ENCODE measurements around the gene MED12. TPM values are rescaled to one million over a fixed set of nuclear protein-coding genes. Genes with fewer than 3 reads are reported as not detected.

MED12 gene
- total and polyA plus RNA-seq, 2 experiments from 2014 or later, result 17.9 to 56.5 TPM

GRCh38 chrX:71096760-71097032, 21.7 kb upstream of the MED12 start:
- Histone ChIP-seq H3K27me3 (no peaks in the 10 kb centered on the region), H3K4me1 (ENCODE audit: low read depth) (peaks cover 3% of the 10 kb centered on the region), H3K36me3 (no peaks in the 10 kb centered on the region), H3K27ac (no peak overlapping the region), H3K9me3 (ENCODE audit: low read depth) (no peaks in the 10 kb centered on the region), H3K4me3 (peak overlapping the region; percentile 60)
- TF ChIP-seq CTCF (IDR thresholded peaks at IDR 0.05; ENCODE audit: low read depth, low read length), result no peak
- no peak for DNase-seq (ENCODE audit: low read depth in 1 of 2, low spot score in 1 of 2)

- TF ChIP-seq CTCF (IDR thresholded peaks at IDR 0.05; ENCODE audit: low read depth, low read length), result peak; percentile 51
- Histone ChIP-seq H3K4me1 (ENCODE audit: low read depth) (peaks cover 11% of the 10 kb centered on the region), H3K36me3 (no peaks in the 10 kb centered on the region), H3K4me3 (no peak overlapping the region), H3K27me3 (no peaks in the 10 kb centered on the region), H3K27ac (no peak overlapping the region), H3K9me3 (ENCODE audit: low read depth) (no peaks in the 10 kb centered on the region)
- DNase-seq (ENCODE audit: low read depth in 1 of 2, low spot score in 1 of 2), result peak; percentile 56 to 65
These were observed 20.1 kb upstream of the MED12 start for GRCh38 chrX:71098302-71098701.

DNA sequence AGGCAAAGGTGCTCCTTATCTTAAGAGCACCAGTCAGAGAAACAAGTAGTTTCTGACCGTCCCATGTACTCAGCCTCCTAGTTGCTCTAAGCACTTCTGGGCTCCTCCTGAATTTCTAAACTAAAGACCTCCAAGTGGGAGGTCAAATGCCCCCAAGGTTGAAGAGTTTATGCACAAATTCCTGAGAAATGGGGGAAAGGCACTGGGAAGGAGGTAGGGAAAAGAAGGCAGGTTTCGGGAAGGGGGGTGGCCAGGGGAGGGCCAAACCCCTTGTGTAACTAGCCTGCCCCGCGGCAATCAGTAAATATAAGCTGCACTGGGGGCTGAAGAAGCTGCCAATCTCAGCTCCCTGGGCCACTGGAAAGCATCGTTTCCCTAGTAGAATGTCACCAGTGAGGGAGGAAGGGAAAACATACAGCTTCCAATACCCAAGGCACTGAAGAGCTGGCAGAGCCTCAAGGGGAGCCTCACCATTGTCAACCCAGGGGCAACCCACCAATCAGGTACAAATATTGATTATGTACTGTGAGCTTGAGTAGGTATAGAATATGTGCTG, 19.4 kb upstream of the MED12 start:
- DNase-seq (ENCODE audit: low read depth in 1 of 2, low spot score in 1 of 2), result no peak
- Histone ChIP-seq H3K9me3 (ENCODE audit: low read depth) (no peaks in the 10 kb centered on the region), H3K27me3 (no peaks in the 10 kb centered on the region), H3K36me3 (no peaks in the 10 kb centered on the region), H3K27ac (no peak overlapping the region), H3K4me1 (ENCODE audit: low read depth) (peaks cover 19% of the 10 kb centered on the region), H3K4me3 (no peak overlapping the region)
- TF ChIP-seq CTCF (IDR thresholded peaks at IDR 0.05; ENCODE audit: low read depth, low read length), result no peak

- no peak for DNase-seq (ENCODE audit: low read depth in 1 of 2, low spot score in 1 of 2)
- Histone ChIP-seq H3K4me3 (no peak overlapping the region), H3K4me1 (ENCODE audit: low read depth) (peaks cover 24% of the 10 kb centered on the region)
These were observed 18.7 kb upstream of the MED12 start for GRCh38 chrX:71099736-71100135.

DNA sequence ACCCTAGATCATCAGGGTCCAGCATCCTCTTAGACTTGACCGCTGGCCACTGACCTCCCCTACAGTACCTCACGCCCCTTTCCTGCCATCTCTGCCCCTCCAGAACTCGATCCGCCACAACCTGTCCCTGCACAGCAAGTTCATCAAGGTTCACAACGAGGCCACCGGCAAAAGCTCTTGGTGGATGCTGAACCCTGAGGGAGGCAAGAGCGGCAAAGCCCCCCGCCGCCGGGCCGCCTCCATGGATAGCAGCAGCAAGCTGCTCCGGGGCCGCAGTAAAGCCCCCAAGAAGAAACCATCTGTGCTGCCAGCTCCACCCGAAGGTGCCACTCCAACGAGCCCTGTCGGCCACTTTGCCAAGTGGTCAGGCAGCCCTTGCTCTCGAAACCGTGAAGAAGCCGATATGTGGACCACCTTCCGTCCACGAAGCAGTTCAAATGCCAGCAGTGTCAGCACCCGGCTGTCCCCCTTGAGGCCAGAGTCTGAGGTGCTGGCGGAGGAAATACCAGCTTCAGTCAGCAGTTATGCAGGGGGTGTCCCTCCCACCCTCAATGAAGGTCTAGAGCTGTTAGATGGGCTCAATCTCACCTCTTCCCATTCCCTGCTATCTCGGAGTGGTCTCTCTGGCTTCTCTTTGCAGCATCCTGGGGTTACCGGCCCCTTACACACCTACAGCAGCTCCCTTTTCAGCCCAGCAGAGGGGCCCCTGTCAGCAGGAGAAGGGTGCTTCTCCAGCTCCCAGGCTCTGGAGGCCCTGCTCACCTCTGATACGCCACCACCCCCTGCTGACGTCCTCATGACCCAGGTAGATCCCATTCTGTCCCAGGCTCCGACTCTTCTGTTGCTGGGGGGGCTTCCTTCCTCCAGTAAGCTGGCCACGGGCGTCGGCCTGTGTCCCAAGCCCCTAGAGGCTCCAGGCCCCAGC, 17.6 kb upstream of the MED12 start:
- peaks cover 24% of the 10 kb centered on the region for H3K4me1 ChIP-seq (ENCODE audit: low read depth)
- DNase-seq (ENCODE audit: low read depth in 1 of 2, low spot score in 1 of 2), result no peak
- no peaks in the 10 kb centered on the region for H3K9me3 ChIP-seq (ENCODE audit: low read depth)
- no peaks in the 10 kb centered on the region for H3K27me3 ChIP-seq
- no peak overlapping the region for H3K4me3 ChIP-seq
- H3K27ac ChIP-seq, result no peak overlapping the region
- no peaks in the 10 kb centered on the region for H3K36me3 ChIP-seq
- TF ChIP-seq CTCF (IDR thresholded peaks at IDR 0.05; ENCODE audit: low read depth, low read length), result no peak

More at GRCh38 chrX:71099736-71100135, 18.7 kb upstream of the MED12 start:
- Histone ChIP-seq H3K27ac (no peak overlapping the region), H3K27me3 (no peaks in the 10 kb centered on the region), H3K36me3 (no peaks in the 10 kb centered on the region), H3K9me3 (ENCODE audit: low read depth) (no peaks in the 10 kb centered on the region)
- no peak for TF ChIP-seq CTCF (IDR thresholded peaks at IDR 0.05; ENCODE audit: low read depth, low read length)
